PC-9 (cell line): ENCODE data around the gene SPEM2.

ENCODE experiments used
- CTCF ChIP-seq: fragments of 200-600 bp; sonication (generic); conservative IDR thresholded peaks from 2 replicates; pipeline ENCODE4 v1.6.1; 2017; ENCODE audit warnings: mixed run types, antibody characterized with exemption, mild to moderate bottlenecking, moderate library complexity
- EZH2 ChIP-seq: fragments of 200-600 bp; sonication (generic); IDR thresholded peaks from 2 replicates; pipeline ENCODE4 v1.8.0; 2017; ENCODE audit warnings: antibody characterized with exemption, low read depth

GRCh38 chr17:7440113-7440833 is 14.9 kb downstream of the SPEM2 start:
- TF ChIP-seq CTCF (no peak), EZH2 (no peak)
